Brain pericyte (primary cell): ENCODE measurements around the gene IPO4.

Experiments
- DNase-seq: peaks from one replicate; pipeline ENCODE4 v3.0.0-alpha.2; 2012; ENCODE audit warnings: low read depth, low spot score

Gene IPO4

DNA sequence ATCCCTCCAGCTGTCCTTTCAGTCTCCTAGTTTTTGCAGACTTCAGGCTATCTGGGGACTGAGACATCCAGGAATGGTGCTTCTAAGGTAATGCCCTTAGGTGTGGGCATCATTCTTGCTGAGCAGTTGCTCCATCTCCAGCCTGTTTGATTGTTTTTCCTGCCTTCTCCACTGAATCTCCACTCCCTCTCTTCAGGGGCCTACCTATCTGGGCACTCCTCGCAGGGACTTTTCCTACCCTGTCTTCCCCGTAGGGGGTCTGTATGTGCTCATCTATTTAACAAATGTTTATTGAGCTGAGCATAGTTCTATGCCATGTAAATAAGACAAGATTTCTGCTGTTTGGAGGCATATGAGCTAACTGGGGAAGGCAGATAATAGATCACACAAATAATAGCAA is 55.6 kb downstream of the IPO4 start:
- DNase-seq: no peak

DNA sequence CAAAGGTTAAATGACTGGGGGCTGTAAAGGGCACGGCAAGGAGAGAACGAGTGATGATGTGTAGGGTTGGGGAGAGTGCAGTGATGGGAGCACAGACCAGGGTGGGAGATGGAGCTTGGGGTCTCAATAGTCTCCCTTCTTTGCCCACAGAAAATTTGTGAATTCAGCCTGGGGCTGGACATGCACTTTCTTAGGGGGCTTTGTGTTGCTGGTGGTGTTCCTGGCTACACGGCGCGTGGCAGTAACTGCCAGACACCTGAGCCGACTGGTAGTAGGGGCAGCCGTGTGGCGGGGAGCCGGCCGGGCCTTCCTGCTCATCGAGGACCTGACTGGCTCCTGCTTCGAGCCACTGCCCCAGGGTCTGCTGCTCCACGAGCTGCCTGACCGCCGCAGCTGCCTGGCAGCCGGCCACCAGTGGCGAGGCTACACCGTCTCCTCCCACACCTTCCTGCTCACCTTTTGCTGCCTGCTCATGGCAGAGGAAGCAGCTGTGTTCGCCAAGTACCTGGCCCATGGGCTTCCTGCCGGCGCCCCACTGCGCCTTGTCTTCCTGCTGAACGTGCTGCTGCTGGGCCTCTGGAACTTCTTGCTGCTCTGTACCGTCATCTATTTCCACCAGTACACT is 56.4 kb downstream of the IPO4 start:
- DNase-seq: no peak

DNA sequence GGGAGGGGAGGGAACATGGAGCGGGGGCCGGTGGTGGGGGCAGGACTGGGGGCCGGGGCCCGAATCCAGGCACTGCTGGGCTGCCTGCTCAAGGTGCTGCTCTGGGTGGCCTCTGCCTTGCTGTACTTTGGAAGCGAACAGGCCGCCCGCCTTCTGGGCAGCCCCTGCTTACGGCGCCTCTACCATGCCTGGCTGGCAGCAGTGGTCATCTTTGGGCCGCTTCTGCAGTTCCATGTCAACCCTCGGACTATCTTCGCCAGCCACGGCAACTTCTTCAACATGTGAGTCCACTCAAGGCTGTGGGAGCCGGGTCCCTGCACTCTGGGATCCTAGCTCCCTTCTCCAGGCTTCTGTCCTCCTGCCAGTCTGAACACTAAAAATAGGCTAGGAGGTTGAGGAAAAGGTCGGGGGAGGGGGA is 57.1 kb downstream of the IPO4 start:
- no peak for DNase-seq

DNA sequence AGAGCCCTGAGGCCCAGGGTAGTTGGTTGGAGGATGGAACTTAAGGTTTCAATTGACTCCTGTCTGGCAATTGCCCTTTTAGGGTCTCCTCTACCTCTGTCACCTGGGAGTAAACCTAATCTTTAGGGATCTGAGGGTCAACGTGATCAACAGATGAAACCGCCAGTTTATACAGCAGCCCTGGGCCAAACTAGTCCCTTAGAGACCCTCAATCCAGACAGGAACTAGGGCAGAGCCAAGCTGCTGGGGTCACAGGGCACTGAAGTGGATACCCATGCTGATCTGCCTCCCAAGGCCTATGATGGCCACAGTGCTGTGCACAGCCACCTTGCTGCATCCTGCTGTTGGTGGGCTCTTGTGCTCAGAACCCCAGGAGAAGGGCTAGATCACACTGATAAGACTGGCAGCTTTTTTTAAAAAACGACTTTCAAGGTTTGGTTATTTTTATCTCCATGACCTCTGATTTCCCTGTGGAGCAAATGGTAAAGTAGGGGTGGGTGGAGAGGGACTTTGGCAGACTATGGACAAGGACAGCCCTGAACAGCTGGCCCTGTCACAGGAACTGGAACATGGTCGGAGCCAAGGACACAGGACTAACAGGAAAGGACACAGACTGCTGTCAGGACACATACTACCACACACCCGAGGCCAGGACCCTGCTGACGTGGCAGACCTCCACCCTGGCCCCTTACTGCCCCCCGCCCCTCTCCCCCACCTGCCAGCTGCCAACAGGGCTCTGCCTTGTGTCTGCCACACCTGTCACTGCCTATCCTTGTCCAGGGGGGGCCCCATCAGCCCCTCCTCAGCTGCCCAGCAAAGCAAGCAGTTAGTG is 57.7 kb downstream of the IPO4 start:
- no peak for DNase-seq

DNA sequence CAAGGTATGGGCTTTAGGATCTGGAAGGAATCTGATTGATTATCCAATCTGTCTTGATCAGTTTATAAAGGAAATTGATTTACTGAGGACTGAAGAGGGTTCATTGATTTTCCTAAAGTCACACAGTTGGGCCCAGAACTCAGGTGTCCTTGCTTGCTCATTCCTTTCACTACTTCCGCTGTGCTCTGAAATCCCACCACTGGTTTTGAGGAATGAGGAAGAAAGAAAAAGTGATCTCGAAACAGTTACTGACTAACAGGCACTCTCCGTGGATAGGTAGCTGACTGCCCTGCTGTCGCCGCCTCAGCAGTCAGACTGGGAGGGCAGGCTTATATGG is 58.3 kb downstream of the IPO4 start, which contains the start of gene FITM1:
Gene FITM1 (plus strand): TSS at position 280 of the 337 bp plus-strand sequence. CDS start 905 bp downstream, outside the sequence.
- DNase-seq: no peak
